GM19324 (cell line): Measurements from ENCODE around the gene DSCAM.

Experiments
- ATAC-seq: cut with Tn5 transposase; IDR thresholded peaks from one replicate; pipeline ENCODE4 v1.9.1; 2021; ENCODE audit warnings: mild to moderate bottlenecking, moderate library complexity; ENCODE audit not compliant: unreplicated experiment, low FRiP score

Gene DSCAM

GRCh38 chr21:40165773-40166070 lies 681.2 kb downstream of the DSCAM start:
- no peak for ATAC-seq

GRCh38 chr21:40164905-40165772 lies 681.8 kb downstream of the DSCAM start:
- ATAC-seq = no peak

GRCh38 chr21:40162075-40162474 lies 684.9 kb downstream of the DSCAM start:
- no peak for ATAC-seq

- no peak for ATAC-seq
Measured at GRCh38 chr21:40160911-40161310, 686.0 kb downstream of the DSCAM start.

GRCh38 chr21:40158366-40158765 lies 688.6 kb downstream of the DSCAM start:
- ATAC-seq = no peak

GRCh38 chr21:40155563-40155962 lies 691.4 kb downstream of the DSCAM start:
- ATAC-seq = no peak

- ATAC-seq = no peak
Measured at GRCh38 chr21:40153351-40153750, 693.6 kb downstream of the DSCAM start.

GRCh38 chr21:40152476-40152875 lies 694.5 kb downstream of the DSCAM start:
- ATAC-seq = no peak

- no peak for ATAC-seq
Measured at GRCh38 chr21:40151611-40152010, 695.3 kb downstream of the DSCAM start.

- ATAC-seq = no peak
Measured at GRCh38 chr21:40146216-40146837, 700.6 kb downstream of the DSCAM start.

GRCh38 chr21:40143822-40144525 lies 703.0 kb downstream of the DSCAM start:
- ATAC-seq = no peak

- ATAC-seq = no peak
Measured at GRCh38 chr21:40141621-40142020, 705.3 kb downstream of the DSCAM start.

- ATAC-seq = no peak
Measured at GRCh38 chr21:40140675-40141074, 706.3 kb downstream of the DSCAM start.

GRCh38 chr21:40139636-40140035 lies 707.3 kb downstream of the DSCAM start:
- ATAC-seq = no peak

GRCh38 chr21:40136571-40136970 lies 710.4 kb downstream of the DSCAM start:
- ATAC-seq = no peak

- ATAC-seq = no peak
Measured at GRCh38 chr21:40134731-40135492, 712.0 kb downstream of the DSCAM start.

- ATAC-seq = no peak
Measured at GRCh38 chr21:40130476-40130875, 716.5 kb downstream of the DSCAM start.

GRCh38 chr21:40129809-40130208 lies 717.1 kb downstream of the DSCAM start:
- ATAC-seq = no peak

- no peak for ATAC-seq
Measured at GRCh38 chr21:40128891-40129290, 718.1 kb downstream of the DSCAM start.

- no peak for ATAC-seq
Measured at GRCh38 chr21:40120940-40121575, 725.9 kb downstream of the DSCAM start.
